PC-9 (cell line): ENCODE data around the gene ELP4.

Experiments used
- CTCF ChIP-seq: fragments of 200-600 bp; sonication (generic); conservative IDR thresholded peaks from 2 replicates; pipeline ENCODE4 v1.6.1; 2017; ENCODE audit warnings: mixed run types, antibody characterized with exemption, mild to moderate bottlenecking, moderate library complexity
- EZH2 ChIP-seq: fragments of 200-600 bp; sonication (generic); IDR thresholded peaks from 2 replicates; pipeline ENCODE4 v1.8.0; 2017; ENCODE audit warnings: antibody characterized with exemption, low read depth

- TF ChIP-seq CTCF (no peak), EZH2 (no peak)
Observed at GRCh38 chr11:31646216-31646615, 136.6 kb downstream of the ELP4 start.
